T-helper 1 cell treated with Interleukin-12 subunit alpha and Interleukin-12 subunit beta and Interleukin-4 antibody, amounts not matched to agents 30 ng/mL and 1 ng/mL, for 36 hours (primary cell): ENCODE results near the gene MS4A13. TPM values are rescaled to one million over a fixed set of nuclear protein-coding genes. Genes with fewer than 3 reads are reported as not detected.
"Not testable (repeated sequence)": the region's sequence is repeated elsewhere in the genome, so short reads cannot be mapped to it uniquely, and the experiment has no call there.

Source experiments
- intact Hi-C: fragments of 100-400 bp; cut with micrococcal nuclease; formaldehyde crosslinking; loops from one replicate; pipeline ENCODE4 v1.15.1; 2024
- total RNA-seq: library from RNA; stranded (reverse); gene quantifications from 2 replicates; pipeline ENCODE4 v1.2.3, GENCODE V29; 2022

Gene MS4A13
- total RNA-seq, 1 donor from 2014 or later: not detected

DNA sequence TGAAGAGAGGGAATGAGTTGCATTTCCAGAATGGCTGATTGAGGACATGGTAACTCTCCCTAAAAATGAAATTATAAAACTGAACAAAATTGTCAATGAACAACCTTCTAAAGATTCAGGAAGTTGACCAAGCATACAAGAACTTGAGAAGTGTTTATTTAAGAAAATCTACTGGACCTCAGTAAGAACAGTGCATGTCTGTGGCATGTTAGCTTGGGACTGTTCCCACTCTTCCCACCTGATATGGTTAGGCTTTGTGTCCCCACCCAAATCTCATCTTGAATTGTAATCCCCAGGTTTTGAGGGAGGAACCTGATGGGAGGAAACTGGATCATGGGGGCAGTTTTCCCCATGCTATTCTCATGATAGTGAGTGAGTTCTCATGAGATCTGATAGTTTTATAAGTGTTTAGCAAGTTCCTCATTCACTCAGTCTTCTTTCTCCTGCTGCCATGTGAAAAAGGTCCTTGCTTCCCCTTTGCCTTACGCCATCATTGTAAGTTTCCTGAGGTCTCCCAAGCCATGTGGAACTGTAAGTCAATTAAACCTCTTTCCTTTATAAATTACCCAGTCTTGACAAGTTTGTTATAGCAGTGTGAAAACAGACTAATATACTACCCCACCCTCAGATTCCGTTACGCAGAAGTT lies 15.4 kb downstream of the MS4A13 start:
- intact Hi-C loops: no loop called here

DNA sequence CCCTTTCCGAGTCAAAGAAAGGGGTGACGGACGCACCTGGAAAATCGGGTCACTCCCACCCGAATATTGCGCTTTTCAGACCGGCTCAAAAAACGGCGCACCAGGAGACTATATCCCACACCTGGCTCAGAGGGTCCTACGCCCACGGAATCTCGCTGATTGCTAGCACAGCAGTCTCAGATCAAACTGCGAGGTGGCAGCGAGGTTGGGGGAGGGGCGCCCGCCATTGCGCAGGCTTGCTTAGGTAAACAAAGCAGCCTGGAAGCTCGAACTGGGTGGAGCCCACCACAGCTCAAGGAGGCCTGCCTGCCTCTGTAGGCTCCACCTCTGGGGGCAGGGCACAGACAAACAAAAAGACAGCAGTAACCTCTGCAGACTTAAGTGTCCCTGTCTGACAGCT lies 17.2 kb downstream of the MS4A13 start:
- intact Hi-C loops: not testable (repeated sequence)

DNA sequence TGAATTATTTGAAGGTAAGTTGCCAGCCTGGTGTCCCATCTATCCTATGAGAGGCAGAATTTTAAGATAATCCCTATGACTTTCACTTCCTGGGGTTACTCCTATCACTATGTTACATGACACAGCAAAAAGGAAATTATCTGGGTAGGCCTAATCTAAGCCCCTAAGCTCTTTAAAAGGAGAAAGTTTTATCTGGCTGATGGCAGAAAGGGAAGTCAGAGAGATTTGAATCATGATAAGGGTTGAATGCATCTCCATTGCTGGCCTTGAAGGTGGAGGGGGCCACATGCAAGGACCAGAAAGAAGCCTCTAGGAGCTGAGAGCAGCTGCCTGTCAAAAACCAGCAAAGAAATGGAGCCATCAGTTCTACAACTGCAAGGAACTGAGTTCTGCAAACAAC lies 23.4 kb downstream of the MS4A13 start:
- intact Hi-C loops: not testable (repeated sequence)

DNA sequence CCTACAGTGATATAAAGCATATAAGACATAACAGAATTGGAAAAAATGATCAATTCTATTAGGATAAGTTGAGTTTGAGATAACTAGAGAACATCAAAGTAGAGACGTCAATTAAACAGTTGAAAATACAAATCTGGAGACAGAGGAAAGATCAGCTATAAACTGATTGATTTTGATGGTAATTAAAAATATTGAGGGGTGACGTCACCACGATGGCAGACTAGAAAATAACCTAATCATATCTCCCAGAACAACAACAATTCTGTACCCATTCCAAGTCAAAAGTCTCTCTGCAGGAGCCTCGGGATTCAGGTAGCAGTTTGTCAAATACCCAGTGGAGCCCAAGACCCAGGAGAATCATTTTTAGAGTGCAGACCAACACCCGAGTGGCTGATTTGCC lies 28.9 kb downstream of the MS4A13 start:
- intact Hi-C loops: no loop called here

DNA sequence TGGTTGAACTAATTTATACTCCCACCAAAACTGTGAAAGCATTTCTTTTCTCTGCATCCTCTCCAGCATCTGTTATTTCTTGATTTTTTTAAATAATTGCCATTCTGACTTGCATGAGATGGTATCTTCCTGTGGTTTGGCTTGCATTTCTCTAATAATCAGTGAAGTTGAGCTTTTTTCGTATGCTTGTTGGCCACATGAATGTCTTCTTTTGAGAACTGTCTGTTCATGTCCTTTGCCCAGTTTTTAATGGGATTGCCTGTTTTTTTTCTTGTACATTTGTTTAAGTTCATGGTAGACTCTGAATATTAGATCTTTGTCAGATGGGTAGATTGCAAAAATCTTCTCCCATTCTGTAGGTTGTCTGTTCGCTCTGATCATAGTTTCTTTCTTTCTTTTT lies 46.1 kb downstream of the MS4A13 start:
- intact Hi-C loops: no loop called here

DNA sequence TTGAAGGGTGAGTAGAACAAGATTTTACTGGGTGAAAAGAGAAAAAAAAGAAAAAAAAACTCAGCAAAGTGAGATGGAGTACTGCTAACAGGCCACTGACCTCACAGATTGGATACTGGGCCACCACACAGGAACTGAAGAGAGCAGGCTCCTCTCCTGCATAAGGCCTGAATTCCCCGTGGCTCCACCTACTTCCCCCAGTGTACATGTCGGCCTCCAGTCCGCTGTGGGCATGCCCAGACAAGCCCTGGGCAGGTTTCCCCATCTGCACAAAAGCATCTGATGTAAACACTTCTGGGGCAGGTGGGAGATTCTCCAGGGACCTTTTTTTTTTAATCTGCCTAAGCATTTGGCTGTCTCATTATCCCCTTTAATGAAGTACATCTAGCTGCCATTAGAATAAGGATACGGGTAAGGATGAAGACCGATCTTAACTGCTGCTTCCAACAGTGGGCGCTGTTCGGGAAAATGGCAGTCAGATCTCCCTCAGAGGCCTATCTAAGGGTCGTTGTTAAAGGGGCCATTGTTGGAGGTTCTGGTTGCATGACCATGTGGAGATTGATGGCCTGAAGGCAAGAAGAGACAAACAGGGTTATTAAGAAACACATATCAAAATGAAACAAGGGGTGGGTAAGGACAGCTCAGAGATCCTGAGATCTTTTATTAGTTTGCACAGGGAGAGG lies 48.5 kb downstream of the MS4A13 start:
- intact Hi-C loops: no loop called here

DNA sequence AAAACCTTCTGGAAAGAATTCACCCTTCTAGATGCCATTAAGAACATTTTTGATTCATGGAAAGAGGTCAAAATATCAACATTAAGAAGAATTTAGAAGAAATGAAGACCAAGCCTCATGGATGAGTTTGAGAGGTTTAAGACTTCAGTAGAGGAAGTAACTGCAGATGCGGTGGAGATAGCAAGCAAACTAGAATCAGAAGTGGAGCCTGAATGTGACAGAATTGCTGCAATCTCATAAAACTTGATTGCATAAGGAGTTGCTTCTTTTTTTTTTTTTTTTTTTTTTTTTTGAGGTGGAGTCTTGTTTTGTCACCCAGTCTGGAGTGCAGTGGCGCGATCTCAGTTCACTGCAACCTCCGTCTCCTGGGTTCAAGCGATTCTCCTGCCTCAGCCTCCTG lies 51.6 kb downstream of the MS4A13 start:
- intact Hi-C loops: no loop called here

DNA sequence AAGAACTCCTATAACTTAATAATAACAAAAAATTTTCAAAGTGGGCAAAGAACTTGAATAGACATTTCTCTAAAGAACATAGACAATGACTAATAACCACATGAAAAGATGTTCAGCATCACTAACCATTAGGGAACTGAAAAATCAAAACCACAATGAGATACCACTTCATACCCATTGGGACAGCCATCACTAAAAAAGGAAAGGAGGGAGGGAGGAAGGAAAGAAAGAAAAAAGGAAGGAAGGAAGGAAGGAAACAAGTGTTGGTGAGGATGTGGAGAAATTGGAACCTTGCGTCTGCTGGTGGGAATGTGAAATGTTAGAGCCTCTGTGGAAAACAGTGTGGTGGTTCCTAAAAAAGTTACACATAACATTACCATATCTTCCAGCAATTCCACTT lies 55.8 kb downstream of the MS4A13 start:
- intact Hi-C loops: no loop called here

DNA sequence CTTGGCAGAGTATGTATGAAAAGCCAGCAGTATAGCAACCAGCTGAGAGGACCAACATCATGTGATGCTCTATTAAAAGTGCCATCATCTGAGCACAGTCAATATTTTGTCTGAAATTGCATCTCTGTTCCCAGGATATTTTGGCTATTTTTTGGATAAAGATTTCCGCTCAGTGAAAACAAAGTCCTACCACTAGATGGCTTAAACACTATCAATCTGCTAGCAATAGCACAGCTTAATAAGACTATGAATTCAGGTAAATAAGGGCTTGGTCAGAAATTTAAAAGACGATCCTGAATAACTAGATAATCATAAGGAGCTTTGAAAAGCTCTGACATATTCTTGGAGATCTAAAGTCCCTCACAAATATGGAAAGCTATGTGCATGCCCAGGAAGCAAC lies 74.4 kb downstream of the MS4A13 start:
- intact Hi-C loops: no loop called here

Other genes with a start within 250 kb of the MS4A13 start
- not detected in 2 replicates for gene MS4A4A, start 234.7 kb upstream of the MS4A13 start, total RNA-seq
- not detected in 2 replicates for gene MS4A6E, start 188.1 kb upstream of the MS4A13 start, total RNA-seq
- not detected in 2 replicates for gene MS4A7, start 136.9 kb upstream of the MS4A13 start, total RNA-seq
- not detected in 2 replicates for gene MS4A14, start 118.9 kb upstream of the MS4A13 start, total RNA-seq
- gene MS4A5, start 85.8 kb upstream of the MS4A13 start, total RNA-seq: not detected in 2 replicates
- not detected in 2 replicates for gene MS4A1, start 59.5 kb upstream of the MS4A13 start, total RNA-seq
- gene MS4A12, start 22.6 kb upstream of the MS4A13 start, total RNA-seq: not detected in 2 replicates
- not detected in 2 replicates for gene MS4A8, start 184.2 kb downstream of the MS4A13 start, total RNA-seq
- gene MS4A18, start 209.3 kb downstream of the MS4A13 start, total RNA-seq: not detected in 2 replicates
- gene MS4A15, start 241.5 kb downstream of the MS4A13 start, total RNA-seq: not detected in 2 replicates